ENCODE results near the gene DYNC2H1.
"Not testable (repeated sequence)": the region's sequence is repeated elsewhere in the genome, so short reads cannot be mapped to it uniquely, and the experiment has no call there.

Gene DYNC2H1

DNA sequence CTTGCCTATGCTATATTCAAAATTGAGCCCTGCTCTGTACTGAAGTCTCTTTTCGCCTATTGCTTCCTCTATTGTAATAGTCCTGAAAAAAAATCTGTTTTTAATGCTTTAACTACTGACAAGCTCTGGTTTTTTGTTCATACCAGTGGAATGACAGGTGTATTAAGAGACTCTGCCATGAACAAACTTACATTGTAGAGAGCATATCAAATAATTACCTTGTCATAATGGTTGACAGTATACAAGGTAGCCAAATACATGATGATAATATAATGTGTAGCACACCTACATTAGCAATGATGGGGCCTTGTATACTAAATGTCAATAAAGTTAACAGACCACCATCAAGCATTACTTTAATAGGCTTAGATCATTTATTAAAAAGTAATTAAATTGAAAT lies 175.0 kb downstream of the DYNC2H1 start:
- DNase-seq, result no peak

GRCh38 chr11:103294516-103294915 lies 185.3 kb downstream of the DYNC2H1 start:
- no peak for DNase-seq

DNA sequence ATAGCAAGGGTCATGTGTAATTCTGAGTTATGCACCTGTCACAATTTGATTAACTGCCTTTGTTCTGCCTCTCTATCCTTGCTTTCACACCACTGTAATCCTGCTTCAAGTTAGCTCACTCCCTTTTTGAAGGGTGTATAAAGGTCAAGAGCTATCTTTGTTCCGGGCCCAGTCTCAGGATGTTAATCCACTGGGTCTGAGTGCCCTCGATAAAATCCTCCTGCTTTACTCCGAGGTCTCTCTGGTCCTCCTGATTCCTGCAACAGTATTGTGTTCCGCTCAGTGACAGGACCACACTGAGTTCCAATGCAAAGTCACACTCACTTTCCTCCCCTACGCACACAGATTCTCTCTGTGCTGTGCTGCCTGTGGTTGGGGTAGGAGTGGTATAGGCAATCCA lies 186.5 kb downstream of the DYNC2H1 start:
- DNase-seq, result no peak

DNA sequence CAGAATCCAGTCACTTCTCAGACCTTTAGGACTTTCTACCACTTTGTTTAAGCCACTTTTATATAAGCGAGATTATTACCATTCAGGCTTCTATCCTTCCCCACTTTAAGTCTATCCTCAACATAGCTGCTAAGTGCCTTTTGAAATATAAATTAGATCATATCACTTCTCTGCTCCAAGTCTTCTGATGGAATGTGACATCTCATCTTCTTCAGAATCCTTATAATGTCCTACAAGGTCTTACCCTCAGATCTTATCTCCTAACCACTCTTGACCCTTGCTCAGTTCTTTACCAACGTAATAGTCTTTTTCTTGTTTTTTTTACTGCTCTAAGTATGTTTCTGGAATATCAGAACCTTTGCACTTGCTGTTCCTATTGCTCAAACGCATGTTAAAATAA lies 188.7 kb downstream of the DYNC2H1 start:
- no peak for DNase-seq

- no peak for DNase-seq
Measured at GRCh38 chr11:103315248-103315647, 206.0 kb downstream of the DYNC2H1 start.

DNA sequence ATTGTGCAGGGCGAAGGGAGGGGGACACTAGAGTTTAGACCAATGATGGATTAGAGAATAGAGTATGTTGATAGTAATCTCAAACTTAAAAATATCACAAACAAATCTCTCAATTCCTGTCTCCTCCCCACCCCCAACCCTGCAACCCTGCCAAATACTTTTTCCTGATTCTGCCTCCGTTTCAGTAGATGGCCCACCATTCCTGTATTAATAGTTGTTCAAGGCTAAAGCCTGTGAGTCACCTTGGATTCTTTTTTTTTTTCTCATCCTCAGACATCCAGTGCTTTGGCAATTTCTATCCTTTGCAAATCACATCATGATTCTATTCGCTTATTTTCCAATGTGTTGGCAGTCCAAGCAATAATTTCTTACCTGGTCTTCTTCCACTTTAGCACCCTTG lies 207.9 kb downstream of the DYNC2H1 start:
- no peak for DNase-seq

DNA sequence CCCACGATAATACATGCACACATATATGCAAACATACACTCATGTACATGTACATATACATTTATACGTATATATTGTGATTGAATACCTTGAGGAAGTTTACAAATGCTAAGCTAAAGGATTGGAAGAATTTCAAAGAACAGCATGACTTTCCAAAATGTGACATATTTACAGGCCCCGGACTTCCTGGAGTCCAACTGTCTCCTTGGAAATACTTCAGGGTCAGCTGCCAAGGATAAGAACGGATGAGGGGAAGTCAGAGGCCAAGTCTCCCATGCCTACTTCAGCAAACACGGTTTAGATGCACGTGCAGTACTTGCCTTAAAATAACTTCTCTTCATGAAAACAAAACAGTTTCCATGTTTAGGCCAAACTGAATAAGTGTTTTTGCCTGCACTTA lies 213.6 kb downstream of the DYNC2H1 start:
- no peak for DNase-seq

DNA sequence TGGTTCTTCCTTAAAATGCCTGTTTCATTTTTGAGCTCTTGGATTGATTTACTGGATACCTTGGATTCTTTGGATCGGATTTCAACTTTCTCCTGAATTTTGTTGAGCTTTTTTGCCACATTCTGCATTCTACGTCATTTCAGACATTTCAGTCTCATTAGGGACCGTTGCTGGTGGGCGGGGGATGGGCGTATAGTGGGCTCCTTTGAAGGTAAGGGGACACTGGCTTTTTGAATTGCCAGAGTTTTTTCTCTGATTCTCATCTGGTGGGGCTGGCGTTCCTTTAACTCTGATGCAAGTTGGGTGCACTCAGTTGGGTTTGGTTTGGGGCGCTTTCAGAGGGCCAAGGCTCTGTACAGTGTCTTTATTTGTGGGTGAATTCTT lies 216.5 kb downstream of the DYNC2H1 start:
- DNase-seq, result no peak

DNA sequence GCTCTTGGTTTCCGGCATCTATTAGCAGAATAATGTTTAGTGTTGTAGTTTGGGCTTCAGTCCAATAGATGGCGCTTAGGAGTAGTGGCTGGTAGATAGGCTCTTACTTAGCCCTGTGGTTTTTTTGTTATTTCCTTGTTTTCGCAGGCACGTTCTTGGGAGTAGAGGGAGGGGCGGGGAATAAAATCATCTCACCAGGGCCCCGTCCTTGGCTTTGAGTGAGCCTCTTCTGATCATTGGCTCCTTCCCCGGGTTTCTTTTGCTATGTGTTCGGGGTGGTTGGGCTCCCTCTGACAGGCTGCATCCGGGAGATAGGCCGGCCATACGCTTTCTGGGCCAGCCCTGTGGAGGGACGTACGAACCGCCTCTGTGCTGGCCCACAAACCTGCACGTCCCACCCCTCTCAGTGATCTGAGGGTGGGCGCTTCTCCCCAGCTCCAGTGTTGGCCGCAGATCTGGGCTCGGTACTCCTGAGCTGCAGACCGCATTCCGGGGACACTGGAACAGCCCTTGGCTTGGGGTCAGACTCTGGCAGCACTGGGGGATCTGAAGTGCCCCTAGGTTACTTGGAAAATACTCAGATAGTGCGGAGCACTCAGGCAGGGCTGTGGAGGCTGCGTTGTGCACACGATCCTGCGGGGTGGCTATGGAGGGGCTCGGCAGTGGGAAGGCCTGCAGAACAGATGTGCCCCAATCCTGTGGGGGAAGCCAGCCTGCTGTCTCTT lies 217.0 kb downstream of the DYNC2H1 start:
- peak; percentile 66 for DNase-seq

- DNase-seq, result no peak
Measured at GRCh38 chr11:103327721-103328120, 218.5 kb downstream of the DYNC2H1 start.

GRCh38 chr11:103332409-103332808 lies 223.2 kb downstream of the DYNC2H1 start:
- peak; percentile 0 for DNase-seq

DNA sequence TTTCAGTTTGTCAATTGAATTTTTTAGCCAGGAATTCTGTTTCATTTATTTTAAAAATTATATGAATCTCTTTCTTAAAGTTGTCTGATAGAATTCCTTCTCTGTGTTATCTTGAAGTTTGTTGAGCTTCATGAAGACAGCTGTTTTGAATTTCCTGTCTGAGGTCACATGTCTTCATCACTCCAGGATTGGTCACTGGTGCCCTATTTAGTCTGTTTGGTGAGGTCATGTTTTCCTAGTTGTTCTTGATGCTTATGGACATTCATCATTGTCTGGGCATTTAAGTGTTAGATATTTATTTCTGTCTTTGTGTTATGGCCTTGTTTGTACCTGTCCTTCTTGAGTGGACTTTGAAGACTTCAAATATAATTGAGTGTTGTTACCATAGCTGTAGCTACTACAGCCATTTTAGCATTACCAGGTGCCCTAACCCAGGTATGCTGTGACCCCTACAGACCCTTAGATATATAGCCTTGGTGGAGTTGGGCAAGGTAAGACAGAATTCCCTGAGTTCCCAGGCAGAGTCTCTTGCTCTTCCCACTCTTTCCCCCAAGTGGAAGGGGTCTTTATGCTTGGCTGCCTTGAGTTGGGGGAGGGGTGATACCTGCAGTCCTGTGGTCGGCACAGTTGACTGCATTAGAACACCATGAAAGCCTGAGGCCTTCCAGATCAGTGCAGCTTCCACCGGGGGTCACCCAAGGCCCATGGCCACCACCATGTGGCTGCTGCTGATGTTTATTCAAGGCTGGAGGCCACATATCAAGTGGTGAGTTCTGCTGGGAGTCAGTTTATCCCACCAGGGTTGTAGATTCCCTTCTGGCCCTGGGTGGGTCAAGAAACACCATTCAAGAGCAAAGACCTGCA lies 229.6 kb downstream of the DYNC2H1 start:
- DNase-seq, result no peak

DNA sequence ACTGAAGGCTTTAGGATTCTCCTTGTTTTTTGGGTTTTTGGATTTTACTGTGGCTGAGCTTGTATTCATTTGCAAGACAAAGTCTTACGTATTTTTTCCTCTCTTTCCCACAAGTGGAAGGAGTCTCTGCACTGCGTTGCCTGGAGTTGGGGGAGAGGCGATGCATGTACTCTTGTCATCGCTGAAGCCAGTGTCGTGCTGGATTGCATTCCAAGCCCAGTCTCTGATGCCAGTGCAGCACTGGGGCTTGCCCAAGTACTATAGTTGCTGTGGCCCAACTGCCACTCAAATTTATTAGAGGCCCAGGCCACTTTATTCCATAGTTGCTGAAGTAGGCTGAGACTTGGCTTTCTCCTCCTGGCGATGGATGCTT lies 230.2 kb downstream of the DYNC2H1 start:
- DNase-seq, result no peak

DNA sequence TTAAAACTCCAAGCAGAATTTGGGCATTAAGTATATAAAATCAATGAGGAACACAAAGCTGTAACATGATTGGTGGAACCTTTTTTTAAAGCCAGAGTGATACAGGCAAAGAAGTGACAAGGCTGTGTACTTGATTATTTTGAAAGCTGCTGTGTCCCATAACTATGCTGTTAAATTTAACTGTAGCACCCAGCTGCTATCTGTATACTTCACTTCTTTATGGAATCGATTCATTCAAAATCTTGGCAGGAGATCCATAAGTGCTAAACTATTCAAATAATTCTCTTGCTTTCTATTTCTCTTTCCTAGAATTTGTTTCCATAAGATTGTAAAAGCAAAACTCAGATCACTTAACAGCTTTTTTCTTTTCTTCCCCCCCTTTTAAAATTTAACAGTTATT lies 231.7 kb downstream of the DYNC2H1 start:
- no peak for DNase-seq

DNA sequence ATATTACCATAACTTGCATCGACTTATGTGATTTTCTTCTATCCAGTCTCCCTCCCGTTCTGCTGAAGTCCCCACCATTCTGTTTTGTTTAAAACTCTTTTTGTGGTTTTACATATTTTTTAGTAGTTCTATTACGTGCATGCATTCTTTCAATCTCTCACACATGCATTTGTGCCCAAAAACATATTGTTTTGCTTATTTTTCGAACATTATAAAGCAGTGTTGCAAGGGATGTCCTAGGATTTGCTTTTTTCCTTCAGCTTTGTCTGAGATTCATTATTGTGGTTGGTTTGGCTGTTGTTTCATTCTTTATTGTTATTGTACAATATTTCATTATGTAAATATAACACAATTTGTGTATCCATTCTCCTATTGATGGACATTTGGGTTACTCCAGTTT lies 235.7 kb downstream of the DYNC2H1 start:
- no peak for DNase-seq

GRCh38 chr11:103349595-103349994 lies 240.4 kb downstream of the DYNC2H1 start:
- no peak for DNase-seq

GRCh38 chr11:103354656-103355055 lies 245.4 kb downstream of the DYNC2H1 start:
- DNase-seq, result no peak

DNA sequence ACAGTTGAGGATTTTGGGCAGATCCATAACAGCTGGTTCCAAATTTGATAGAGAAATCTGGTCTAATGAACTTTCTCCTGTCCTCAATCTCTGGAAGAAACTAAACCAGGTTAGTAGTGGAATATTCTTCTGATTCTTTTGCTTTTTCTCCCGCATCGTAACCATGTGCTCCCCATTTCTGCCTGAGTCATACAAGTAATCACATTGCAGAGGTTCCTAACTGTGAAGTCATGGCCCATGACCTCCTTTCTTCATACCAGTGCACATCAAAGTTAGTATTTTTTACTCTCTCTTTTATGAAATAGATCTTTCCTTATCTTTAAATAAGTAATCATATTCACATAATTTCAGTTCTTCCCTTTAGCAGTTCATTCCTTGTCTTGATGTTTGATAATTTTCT lies 249.0 kb downstream of the DYNC2H1 start:
- DNase-seq, result no peak

GRCh38 chr11:103359216-103359615 lies 250.0 kb downstream of the DYNC2H1 start:
- DNase-seq, result no peak

DNA sequence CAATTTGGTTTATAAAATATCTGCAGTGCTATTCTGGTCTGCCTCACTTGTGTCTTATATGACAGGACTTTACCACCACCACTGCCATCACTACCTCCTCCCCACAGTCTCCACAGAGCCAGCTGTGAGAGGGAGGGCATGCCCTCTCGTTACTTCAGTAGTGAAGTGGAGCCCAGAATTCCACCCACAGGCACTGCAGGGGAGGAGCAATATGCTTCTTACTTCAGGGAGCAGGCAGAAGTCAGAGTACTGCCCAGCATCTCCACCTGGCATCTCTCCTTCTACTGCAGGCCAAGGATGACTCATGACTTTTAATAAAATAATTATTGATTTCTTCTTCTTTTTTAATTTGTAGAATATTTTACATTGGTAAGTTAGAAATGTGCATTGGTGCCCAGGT lies 255.5 kb downstream of the DYNC2H1 start:
- DNase-seq, result no peak

DNA sequence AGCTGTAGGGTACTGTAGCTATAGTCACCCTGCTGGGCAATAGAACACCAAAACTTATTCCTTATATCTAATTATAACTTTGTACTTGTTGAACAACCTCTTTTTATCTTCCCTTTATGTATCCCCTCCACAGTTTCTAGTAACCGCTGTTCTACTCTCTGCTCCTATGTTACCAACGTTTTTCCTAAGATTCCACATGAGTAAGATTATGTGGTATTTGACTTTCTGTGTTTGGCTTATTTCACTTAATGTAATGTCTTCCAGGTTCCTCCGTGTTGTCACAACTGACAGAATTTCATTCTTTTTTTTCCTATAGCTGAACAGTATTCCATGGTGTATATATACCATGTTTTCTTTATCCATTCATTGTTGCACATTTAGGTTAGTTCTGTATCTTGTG lies 258.4 kb downstream of the DYNC2H1 start:
- DNase-seq, result no peak

GRCh38 chr11:103368145-103368544 lies 258.9 kb downstream of the DYNC2H1 start:
- DNase-seq, result no peak

- no peak for DNase-seq
Measured at GRCh38 chr11:103370076-103370475, 260.9 kb downstream of the DYNC2H1 start.

GRCh38 chr11:103372906-103373305 lies 263.7 kb downstream of the DYNC2H1 start:
- no peak for DNase-seq

DNA sequence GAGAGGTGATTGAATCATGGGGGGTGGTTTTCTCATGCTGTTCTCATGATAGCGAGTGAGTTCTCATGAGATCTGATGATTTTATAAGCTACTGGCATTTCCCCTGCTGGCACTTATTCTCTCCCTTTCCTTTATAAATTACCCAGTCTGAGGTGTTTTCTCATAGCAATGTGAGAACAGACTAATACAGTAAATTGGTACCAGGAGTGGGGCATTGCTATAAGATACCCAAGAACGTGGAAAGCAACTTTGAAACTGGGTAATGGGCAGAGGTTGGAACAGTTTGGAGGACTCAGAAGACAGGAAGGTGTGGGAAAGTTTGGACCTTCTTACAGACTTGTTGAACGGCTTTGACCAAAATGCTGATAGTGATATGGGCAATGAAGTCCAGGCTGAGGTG lies 265.0 kb downstream of the DYNC2H1 start:
- DNase-seq, result not testable (repeated sequence)

Measured in activated CD4-positive, alpha-beta T cell treated with anti-CD3 and anti-CD28 coated beads, Interleukin-10, Interleukin-2, amounts not matched to agents 100 ng/mL and 50 ng/mL, durations not matched to agents 16 hours and 8 hours (primary cell).